ENCODE results near the gene ENO3.
A peak's percentile ranks its signal among the peaks of the same experiment; 100 is the strongest.

Gene ENO3

DNA sequence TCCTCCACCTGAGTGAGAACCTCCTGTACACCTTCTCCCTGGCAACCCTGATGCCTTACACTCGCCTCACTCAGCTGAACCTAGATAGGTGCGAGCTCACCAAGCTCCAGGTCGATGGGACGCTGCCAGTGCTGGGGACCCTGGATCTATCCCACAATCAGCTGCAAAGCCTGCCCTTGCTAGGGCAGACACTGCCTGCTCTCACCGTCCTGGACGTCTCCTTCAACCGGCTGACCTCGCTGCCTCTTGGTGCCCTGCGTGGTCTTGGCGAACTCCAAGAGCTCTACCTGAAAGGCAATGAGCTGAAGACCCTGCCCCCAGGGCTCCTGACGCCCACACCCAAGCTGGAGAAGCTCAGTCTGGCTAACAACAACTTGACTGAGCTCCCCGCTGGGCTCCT, 18.2 kb upstream of the ENO3 start:
- DNase-seq (ENCODE audit: low read depth), result no peak
- no peak overlapping the region for H3K4me3 ChIP-seq (ENCODE audit: low read length)
- TF ChIP-seq, protein P1, sequence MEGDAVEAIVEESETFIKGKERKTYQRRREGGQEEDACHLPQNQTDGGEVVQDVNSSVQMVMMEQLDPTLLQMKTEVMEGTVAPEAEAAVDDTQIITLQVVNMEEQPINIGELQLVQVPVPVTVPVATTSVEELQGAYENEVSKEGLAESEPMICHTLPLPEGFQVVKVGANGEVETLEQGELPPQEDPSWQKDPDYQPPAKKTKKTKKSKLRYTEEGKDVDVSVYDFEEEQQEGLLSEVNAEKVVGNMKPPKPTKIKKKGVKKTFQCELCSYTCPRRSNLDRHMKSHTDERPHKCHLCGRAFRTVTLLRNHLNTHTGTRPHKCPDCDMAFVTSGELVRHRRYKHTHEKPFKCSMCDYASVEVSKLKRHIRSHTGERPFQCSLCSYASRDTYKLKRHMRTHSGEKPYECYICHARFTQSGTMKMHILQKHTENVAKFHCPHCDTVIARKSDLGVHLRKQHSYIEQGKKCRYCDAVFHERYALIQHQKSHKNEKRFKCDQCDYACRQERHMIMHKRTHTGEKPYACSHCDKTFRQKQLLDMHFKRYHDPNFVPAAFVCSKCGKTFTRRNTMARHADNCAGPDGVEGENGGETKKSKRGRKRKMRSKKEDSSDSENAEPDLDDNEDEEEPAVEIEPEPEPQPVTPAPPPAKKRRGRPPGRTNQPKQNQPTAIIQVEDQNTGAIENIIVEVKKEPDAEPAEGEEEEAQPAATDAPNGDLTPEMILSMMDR (conservative IDR thresholded peaks at IDR 0.05; ENCODE audit: low read depth, low read length), result no peak

DNA sequence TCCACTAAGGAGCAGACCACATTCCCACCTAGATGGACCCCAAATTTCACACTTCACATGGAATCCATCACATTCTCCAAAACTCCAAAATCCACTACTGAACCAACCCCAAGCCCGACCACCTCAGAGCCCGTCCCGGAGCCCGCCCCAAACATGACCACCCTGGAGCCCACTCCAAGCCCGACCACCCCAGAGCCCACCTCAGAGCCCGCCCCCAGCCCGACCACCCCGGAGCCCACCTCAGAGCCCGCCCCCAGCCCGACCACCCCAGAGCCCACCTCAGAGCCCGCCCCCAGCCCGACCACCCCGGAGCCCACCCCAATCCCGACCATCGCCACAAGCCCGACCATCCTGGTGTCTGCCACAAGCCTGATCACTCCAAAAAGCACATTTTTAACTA, 17.3 kb upstream of the ENO3 start:
- DNase-seq (ENCODE audit: low read depth), result no peak
- TF ChIP-seq, protein P1 (conservative IDR thresholded peaks at IDR 0.05; ENCODE audit: low read depth, low read length), result no peak
- H3K4me3 ChIP-seq (ENCODE audit: low read length), result no peak overlapping the region

DNA sequence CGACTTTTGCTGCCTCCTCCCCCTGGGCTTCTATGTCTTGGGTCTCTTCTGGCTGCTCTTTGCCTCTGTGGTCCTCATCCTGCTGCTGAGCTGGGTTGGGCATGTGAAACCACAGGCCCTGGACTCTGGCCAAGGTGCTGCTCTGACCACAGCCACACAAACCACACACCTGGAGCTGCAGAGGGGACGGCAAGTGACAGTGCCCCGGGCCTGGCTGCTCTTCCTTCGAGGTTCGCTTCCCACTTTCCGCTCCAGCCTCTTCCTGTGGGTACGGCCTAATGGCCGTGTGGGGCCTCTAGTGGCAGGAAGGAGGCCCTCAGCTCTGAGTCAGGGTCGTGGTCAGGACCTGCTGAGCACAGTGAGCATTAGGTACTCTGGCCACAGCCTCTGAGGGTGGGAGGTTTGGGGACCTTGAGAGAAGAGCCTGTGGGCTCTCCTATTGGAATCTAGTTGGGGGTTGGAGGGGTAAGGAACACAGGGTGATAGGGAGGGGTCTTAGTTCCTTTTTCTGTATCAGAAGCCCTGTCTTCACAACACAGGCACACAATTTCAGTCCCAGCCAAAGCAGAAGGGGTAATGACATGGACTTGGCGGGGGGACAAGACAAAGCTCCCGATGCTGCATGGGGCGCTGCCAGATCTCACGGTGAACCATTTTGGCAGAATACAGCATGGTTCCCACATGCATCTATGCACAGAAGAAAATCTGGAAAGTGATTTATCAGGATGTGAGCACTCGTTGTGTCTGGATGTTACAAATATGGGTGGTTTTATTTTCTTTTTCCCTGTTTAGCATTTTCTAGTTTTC, 16.5 kb upstream of the ENO3 start:
- TF ChIP-seq, protein P1 (conservative IDR thresholded peaks at IDR 0.05; ENCODE audit: low read depth, low read length), result peak; percentile 51
- DNase-seq (ENCODE audit: low read depth), result no peak
- H3K4me3 ChIP-seq (ENCODE audit: low read length), result no peak overlapping the region

DNA sequence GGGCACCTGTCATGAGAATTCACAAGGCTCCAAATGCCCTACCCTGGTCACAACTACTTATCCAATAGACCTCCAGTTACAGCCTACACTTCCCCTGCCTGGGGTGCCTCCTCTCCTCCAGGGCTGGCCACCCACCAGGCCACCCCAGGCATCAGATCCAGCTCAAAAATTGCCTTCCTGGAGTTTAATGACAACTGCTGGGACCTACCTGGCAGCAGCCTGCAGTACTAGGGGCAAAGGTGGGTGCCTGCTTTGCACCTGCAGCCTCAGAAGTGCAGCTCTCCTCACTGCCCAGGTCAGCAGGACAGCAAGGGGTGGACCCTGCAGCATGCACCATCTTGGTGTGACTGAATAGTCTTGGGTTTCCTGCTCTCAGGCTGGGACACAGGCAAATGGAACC, 15.3 kb upstream of the ENO3 start:
- TF ChIP-seq, protein P1 (conservative IDR thresholded peaks at IDR 0.05; ENCODE audit: low read depth, low read length), result no peak
- no peak for DNase-seq (ENCODE audit: low read depth)
- no peak overlapping the region for H3K4me3 ChIP-seq (ENCODE audit: low read length)

DNA sequence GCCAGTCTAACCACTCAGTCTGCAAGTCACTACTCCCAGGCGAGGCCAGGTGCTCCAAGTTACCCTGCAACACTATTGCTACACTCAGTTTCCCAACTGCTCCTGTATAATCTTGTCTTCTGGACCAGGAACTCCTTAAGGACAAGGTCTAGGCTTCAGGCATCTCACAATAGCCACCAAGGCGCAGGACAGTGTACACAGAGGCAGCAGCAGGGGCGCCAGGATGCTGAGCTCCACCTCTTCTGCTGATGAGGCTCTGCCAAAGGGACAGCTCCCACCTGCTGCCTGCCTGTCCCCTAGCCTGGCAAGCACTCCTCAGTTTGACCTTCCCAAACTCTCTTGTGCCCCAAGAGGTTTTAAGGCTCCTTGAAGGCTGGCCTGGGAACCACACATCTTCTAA, 14.5 kb upstream of the ENO3 start:
- no peak overlapping the region for H3K4me3 ChIP-seq (ENCODE audit: low read length)
- TF ChIP-seq, protein P1 (conservative IDR thresholded peaks at IDR 0.05; ENCODE audit: low read depth, low read length), result no peak
- no peak for DNase-seq (ENCODE audit: low read depth)

DNA sequence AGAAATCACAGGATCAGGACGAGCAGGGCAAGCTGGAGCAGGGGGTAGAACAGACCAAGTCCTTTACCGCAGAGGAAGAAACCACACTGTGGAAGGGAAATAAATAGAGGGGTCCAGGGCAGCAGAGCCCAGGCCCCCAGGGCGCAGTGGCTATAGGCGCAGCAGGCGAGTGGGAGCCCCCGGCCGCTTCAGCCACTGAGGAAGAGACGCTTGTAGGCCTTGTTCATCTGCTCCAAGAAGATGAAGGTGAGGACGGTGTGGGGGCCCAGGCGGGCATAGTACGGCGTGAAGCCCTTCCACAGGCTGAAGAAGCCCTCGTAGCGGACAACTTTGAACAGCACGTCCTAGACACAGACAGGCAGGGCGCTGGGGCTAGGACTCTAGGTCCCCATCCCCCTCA, 13.4 kb upstream of the ENO3 start:
- DNase-seq (ENCODE audit: low read depth), result no peak
- TF ChIP-seq, protein P1 (conservative IDR thresholded peaks at IDR 0.05; ENCODE audit: low read depth, low read length), result no peak
- no peak overlapping the region for H3K4me3 ChIP-seq (ENCODE audit: low read length)

DNA sequence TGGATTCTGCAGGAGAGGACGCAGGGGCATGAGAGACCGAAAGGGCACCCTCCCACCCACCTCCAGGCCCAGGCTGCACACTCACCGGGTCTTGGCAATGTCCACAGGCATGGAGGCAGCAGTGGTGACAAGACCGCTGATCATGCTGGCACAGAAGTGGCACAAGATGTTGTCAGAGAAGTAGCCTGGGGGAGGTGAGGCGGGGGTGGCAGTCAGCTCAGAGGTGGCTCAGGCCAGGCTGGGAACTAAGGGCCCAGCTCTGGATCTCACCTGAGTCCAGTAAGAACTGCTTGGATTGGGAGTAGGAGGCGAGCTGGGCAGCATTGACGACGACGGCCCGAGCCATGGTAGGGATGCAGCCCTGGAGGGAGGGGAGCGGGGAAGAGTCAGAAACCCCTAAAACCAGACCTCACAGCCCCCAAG, 12.8 kb upstream of the ENO3 start:
- H3K4me3 ChIP-seq (ENCODE audit: low read length), result no peak overlapping the region

More for the DNA sequence above, 12.8 kb upstream of the ENO3 start:
- TF ChIP-seq, protein P1 (conservative IDR thresholded peaks at IDR 0.05; ENCODE audit: low read depth, low read length), result no peak
- no peak for DNase-seq (ENCODE audit: low read depth)

Measured in retinal pigment epithelial cell (primary cell).